HepG2 (cell line): Measurements from ENCODE around the gene C16orf90. TPM values are rescaled to one million over a fixed set of nuclear protein-coding genes. Genes with fewer than 3 reads are reported as not detected.

Source experiments
- ATAC-seq: fragments of 200-7000 bp; cut with Tn5 transposase; 3 replicates; pipeline ENCODE4 v1.9.1; 2020; ENCODE audit warnings: mild to moderate bottlenecking, moderate library complexity
- BruUV-seq: library from RNA; stranded (reverse); fragments of 400-500 nt; replicated peaks from 2 replicates; lab custom pipeline; 2021; lab: Mats Ljungman, UMichigan
- CTCF ChIA-PET: fragments of 300-600 bp; formaldehyde crosslinking; extraction: SDS; loops from one replicate; lab custom pipeline; 2021; ENCODE audit warnings: low total read pairs, inconsistent platforms, low intra/inter-chr PET ratio; lab: Yijun Ruan, JAX
- POLR2A ChIA-PET: fragments of 350-600 bp; sonication (Branson Sonifier 250); formaldehyde crosslinking; loops from one replicate; lab custom pipeline; 2020; ENCODE audit warnings: antibody characterized with exemption, inconsistent platforms; lab: Yijun Ruan, JAX
- DNase-seq: peaks from one replicate; pipeline ENCODE4 v3.0.0-alpha.2; 2015; ENCODE audit warnings: low spot score
- FAIRE-seq: peaks from 3 replicates; lab custom pipeline; 2011; peaks lifted over from hg19 to GRCh38; lab: Jason Lieb, UNC
- H2AFZ ChIP-seq: one replicate; pipeline ENCODE4 v1.6.1; 2011; ENCODE audit warnings: low read length, inconsistent platforms
- H3K27ac ChIP-seq: fragments of 300-600 bp; 3 replicates; pipeline ENCODE4 v1.8.0; 2011; ENCODE audit warnings: mixed run types, mild to moderate bottlenecking, mixed read lengths, low read length, inconsistent platforms; ENCODE audit not compliant: insufficient read depth; ENCODE audit errors: extremely low read length
- H3K27me3 ChIP-seq, 2 experiments: fragments of 200-600 bp in 1 of 2; 2 replicates in 1 of 2; 3 replicates in 1 of 2; pipeline versions ENCODE4 v1.6.0 to v1.8.0; 2011; ENCODE audit warnings: low read length in 2 of 2, mild to moderate bottlenecking in 2 of 2, moderate library complexity in 2 of 2, inconsistent platforms in 1 of 2; ENCODE audit not compliant: insufficient read depth in 2 of 2, control insufficient read depth in 1 of 2
- H3K36me3 ChIP-seq, 2 experiments: fragments of 200-600 bp in 1 of 2; replicated peaks in 1 of 2; 2 replicates in 1 of 2; 3 replicates in 1 of 2; pipeline versions ENCODE4 v1.5.1 to v1.8.0; 2011; ENCODE audit warnings: low read length in 2 of 2, inconsistent platforms in 1 of 2; ENCODE audit not compliant: insufficient read depth in 2 of 2, control insufficient read depth in 1 of 2
- H3K4me1 ChIP-seq: 2 replicates; pipeline ENCODE4 v1.5.1; 2012; ENCODE audit warnings: low read length, inconsistent platforms; ENCODE audit not compliant: insufficient read depth
- H3K4me2 ChIP-seq: 2 replicates; pipeline ENCODE4 v1.6.0; 2011; ENCODE audit warnings: low read depth, low read length, inconsistent platforms
- H3K4me3 ChIP-seq, 3 experiments: fragments of 200-600 bp in 1 of 3; sonication (generic), shearing (Covaris generic) in 1 of 3; replicated peaks in 1 of 3; 2 replicates each; pipeline ENCODE4 v1.5.1; 2011 to 2016; ENCODE audit warnings: low read length in 3 of 3, inconsistent platforms in 2 of 3, low read depth in 2 of 3, mild to moderate bottlenecking in 2 of 3, control low read depth in 1 of 3, mixed read lengths in 1 of 3; ENCODE audit not compliant: insufficient read depth in 1 of 3
- H3K79me2 ChIP-seq: one replicate; pipeline ENCODE4 v1.6.1; 2011; ENCODE audit warnings: low read length, inconsistent platforms; ENCODE audit not compliant: insufficient read depth
- H3K9ac ChIP-seq: 2 replicates; pipeline ENCODE4 v1.6.0; 2011; ENCODE audit warnings: mild to moderate bottlenecking, low read depth, low read length, inconsistent platforms; ENCODE audit not compliant: insufficient read depth
- H3K9me3 ChIP-seq: 2 replicates; pipeline ENCODE4 v1.5.1; 2012; ENCODE audit warnings: mild to moderate bottlenecking, low read length
- H4K20me1 ChIP-seq: 2 replicates; pipeline ENCODE4 v1.6.0; 2011; ENCODE audit warnings: inconsistent platforms, mild to moderate bottlenecking, low read length, moderate library complexity; ENCODE audit not compliant: insufficient read depth
- FOXJ3 ChIP-seq: sonication (generic); formaldehyde crosslinking; IDR thresholded peaks from 2 replicates; pipeline ENCODE4 v1.4.0; 2020; ENCODE audit warnings: missing genetic modification reagents, mild to moderate bottlenecking, borderline replicate concordance
- WGBS: methylation state at CpG from one replicate; pipeline ENCODE4 v1.1.6; 2017; ENCODE audit warnings: low lambda C conversion rate; 5-methylcytosine and 5-hydroxymethylcytosine counted together
- in situ Hi-C: cut with HindIII; loops from 2 replicates; pipeline ENCODE4 v1.10.0; 2017; ENCODE audit warnings: low pct_unique_long_range_greater_than_20kb; ENCODE audit not compliant: extremely low pct_ligation_motif_present
- intact Hi-C: fragments of 100-400 bp; cut with micrococcal nuclease; formaldehyde crosslinking; loops from one replicate; pipeline ENCODE4 v1.10.0; 2022; ENCODE audit not compliant: unreplicated experiment
- polyA plus RNA-seq, 8 experiments: library from polyadenylated mRNA; depleted of rRNA in 3 of 8; stranded (reverse) in 7 of 8; unstranded in 1 of 8; fragments of >200 nt; fragmentation: Illumina TruSeq in 4 of 8; extraction: Trizol in 4 of 8; gene quantifications; 2 replicates each; pipeline versions ENCODE4 v1.2.1 to v1.2.3, GENCODE V29; 2011 to 2016; ENCODE audit warnings: low read depth in 4 of 8, missing spikeins in 1 of 8, mixed read lengths in 1 of 8; ENCODE audit not compliant: insufficient read depth in 1 of 8
- total RNA-seq, 5 experiments: library from RNA; depleted of rRNA; stranded (reverse); fragments of >200 nt; fragmentation: Illumina TruSeq; extraction: Trizol; gene quantifications; 2 replicates each; pipeline ENCODE4 v1.2.3, GENCODE V29; 2016; ENCODE audit warnings: low read depth in 1 of 5
- TF ChIP-seq, protein P1 (sequence below): sonication (generic); formaldehyde crosslinking; IDR thresholded peaks from 2 replicates; pipeline ENCODE4 v1.5.1; 2020; ENCODE audit warnings: mild to moderate bottlenecking, missing genetic modification reagents, moderate library complexity

The C16orf90 gene
- total and polyA plus RNA-seq, 2 of the 13 experiments (the other 11 are each of a cell fraction or from before 2014, with no cell fraction given) = not detected

DNA sequence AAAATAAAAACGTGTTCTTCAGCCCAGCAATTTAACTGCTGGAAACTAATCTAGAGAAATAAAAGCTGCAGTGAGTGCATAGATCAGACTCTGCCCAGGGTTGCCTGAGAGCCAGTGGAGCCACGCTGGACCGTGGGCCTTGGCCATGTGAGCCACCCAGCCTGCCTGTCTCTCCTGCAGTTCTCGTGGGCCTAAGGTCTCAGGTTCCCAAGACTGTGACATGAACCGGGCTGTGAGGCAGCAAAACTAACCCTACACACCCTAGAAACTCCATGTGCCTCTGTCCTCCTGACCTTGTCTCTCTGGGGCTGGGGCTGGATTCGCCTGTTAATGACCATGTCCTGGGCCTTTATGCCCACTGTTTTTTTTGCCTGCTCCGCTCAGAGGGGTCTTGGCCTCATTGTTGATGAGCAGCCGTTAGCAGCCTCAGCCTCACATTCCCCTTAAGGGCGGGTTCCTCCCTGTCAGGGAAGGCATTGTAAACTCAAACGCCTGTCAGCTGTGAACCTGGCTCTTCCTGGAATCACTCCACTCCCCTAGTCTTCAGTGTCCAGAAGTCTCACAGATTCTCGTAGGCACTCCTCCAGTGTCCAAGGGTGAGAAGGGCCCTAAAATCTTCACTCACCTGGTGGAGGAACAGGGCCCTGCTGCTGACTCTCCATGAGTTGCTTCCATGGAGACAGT is 16.9 kb downstream of the C16orf90 start:
- Histone ChIP-seq H3K79me2 (peaks cover 55% of the 10 kb centered on the region), H3K27me3 (no peaks in the 10 kb centered on the region), H3K4me3 (no peak overlapping the region), H3K9me3 (no peaks in the 10 kb centered on the region), H4K20me1 (peaks cover 28% of the 10 kb centered on the region; the same call in 1 of the 2 replicates), H3K36me3 (peaks cover 27 to 53% of the 10 kb centered on the region in 2 experiments; a peak in 4 of 5 replicates), H3K27ac (no peak overlapping the region), H3K4me2 (no peak overlapping the region), H3K4me1 (peaks cover 17% of the 10 kb centered on the region), H3K9ac (no peak overlapping the region), H2AFZ (no peak overlapping the region)
- FAIRE-seq (no peak), ATAC-seq (no peak), DNase-seq (no peak)
- intact Hi-C loops = no loop called here
- in situ Hi-C loops = no loop called here
- WGBS = 92% methylated on average over 9 of the region's 11 CpGs
- CTCF ChIA-PET = no interaction called here
- no TSS peak for BruUV-seq
- POLR2A ChIA-PET = no interaction called here
- no peak for TF ChIP-seq FOXJ3 (CRISPR knock-in tag)
- TF ChIP-seq, protein P1, sequence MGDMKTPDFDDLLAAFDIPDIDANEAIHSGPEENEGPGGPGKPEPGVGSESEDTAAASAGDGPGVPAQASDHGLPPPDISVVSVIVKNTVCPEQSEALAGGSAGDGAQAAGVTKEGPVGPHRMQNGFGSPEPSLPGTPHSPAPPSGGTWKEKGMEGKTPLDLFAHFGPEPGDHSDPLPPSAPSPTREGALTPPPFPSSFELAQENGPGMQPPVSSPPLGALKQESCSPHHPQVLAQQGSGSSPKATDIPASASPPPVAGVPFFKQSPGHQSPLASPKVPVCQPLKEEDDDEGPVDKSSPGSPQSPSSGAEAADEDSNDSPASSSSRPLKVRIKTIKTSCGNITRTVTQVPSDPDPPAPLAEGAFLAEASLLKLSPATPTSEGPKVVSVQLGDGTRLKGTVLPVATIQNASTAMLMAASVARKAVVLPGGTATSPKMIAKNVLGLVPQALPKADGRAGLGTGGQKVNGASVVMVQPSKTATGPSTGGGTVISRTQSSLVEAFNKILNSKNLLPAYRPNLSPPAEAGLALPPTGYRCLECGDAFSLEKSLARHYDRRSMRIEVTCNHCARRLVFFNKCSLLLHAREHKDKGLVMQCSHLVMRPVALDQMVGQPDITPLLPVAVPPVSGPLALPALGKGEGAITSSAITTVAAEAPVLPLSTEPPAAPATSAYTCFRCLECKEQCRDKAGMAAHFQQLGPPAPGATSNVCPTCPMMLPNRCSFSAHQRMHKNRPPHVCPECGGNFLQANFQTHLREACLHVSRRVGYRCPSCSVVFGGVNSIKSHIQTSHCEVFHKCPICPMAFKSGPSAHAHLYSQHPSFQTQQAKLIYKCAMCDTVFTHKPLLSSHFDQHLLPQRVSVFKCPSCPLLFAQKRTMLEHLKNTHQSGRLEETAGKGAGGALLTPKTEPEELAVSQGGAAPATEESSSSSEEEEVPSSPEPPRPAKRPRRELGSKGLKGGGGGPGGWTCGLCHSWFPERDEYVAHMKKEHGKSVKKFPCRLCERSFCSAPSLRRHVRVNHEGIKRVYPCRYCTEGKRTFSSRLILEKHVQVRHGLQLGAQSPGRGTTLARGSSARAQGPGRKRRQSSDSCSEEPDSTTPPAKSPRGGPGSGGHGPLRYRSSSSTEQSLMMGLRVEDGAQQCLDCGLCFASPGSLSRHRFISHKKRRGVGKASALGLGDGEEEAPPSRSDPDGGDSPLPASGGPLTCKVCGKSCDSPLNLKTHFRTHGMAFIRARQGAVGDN (CRISPR knock-in tag) = 0 out of 2 replicates have a peak, but pooled peaks have one; percentile 10
